Upper lobe of left lung (tissue), 4 donors: ENCODE results near the gene PKIB.

Experiments used
- POLR2A ChIP-seq, 4 donors: fragments of 450-650 bp; IDR thresholded peaks; one replicate each; pipeline ENCODE4 v1.5.1; 2016 to 2017; ENCODE audit warnings: antibody characterized with exemption in 4 of 4, mild to moderate bottlenecking in 2 of 4
- POLR2AphosphoS5 ChIP-seq, 2 donors: sonication (generic); formaldehyde crosslinking; IDR thresholded peaks; one replicate each; pipeline ENCODE4 v1.5.1; 2017; ENCODE audit warnings: antibody characterized with exemption in 2 of 2
- TF ChIP-seq, protein P1 (sequence below), 6 experiments: fragments of 450-650 bp in 4 of 6; fragments of 200-600 bp in 2 of 6; sonication (generic) in 2 of 6; IDR thresholded peaks; one replicate each; pipeline ENCODE4 v1.5.1; 2016 to 2019; ENCODE audit warnings: antibody characterized with exemption in 6 of 6

DNA sequence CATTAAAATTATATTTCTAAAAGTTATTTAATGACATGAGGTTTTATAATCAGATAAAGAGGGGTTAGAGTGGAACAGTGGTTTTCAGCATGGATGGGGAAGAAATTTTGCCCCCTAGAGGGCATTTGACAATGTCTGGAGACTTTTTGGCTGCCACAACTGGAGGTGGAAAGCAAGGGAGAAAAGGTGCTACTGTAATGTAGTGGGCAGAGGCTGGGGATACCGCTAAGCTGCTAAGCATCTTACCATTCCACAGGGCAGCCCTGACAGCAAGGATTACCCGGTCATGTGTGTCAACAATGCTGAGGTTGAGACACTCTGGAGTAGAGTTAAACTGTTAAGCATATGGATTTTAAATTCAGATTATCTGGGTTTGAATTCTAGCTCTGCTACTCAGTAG lies 116.4 kb downstream of the PKIB start:
- TF ChIP-seq POLR2A (IDR thresholded peaks at IDR 0.05): no peak
- TF ChIP-seq, protein P1, sequence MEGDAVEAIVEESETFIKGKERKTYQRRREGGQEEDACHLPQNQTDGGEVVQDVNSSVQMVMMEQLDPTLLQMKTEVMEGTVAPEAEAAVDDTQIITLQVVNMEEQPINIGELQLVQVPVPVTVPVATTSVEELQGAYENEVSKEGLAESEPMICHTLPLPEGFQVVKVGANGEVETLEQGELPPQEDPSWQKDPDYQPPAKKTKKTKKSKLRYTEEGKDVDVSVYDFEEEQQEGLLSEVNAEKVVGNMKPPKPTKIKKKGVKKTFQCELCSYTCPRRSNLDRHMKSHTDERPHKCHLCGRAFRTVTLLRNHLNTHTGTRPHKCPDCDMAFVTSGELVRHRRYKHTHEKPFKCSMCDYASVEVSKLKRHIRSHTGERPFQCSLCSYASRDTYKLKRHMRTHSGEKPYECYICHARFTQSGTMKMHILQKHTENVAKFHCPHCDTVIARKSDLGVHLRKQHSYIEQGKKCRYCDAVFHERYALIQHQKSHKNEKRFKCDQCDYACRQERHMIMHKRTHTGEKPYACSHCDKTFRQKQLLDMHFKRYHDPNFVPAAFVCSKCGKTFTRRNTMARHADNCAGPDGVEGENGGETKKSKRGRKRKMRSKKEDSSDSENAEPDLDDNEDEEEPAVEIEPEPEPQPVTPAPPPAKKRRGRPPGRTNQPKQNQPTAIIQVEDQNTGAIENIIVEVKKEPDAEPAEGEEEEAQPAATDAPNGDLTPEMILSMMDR (IDR thresholded peaks at IDR 0.05): peak in 2 of 6 experiments; percentile 8 to 13
- TF ChIP-seq POLR2AphosphoS5 (IDR thresholded peaks at IDR 0.05): no peak
